D721Med (cell line): ENCODE data around the gene SPECC1.
A peak's percentile ranks its signal among the peaks of the same experiment; 100 is the strongest.

Source experiments
- DNase-seq: peaks from one replicate; pipeline ENCODE4 v3.0.0; 2011; ENCODE audit warnings: low spot score; ENCODE audit not compliant: insufficient read length
- FAIRE-seq: peaks from 2 replicates; lab custom pipeline; 2011; peaks lifted over from hg19 to GRCh38; lab: Jason Lieb, UNC
- TF ChIP-seq, protein P1 (sequence below): IDR thresholded peaks from 2 replicates; pipeline ENCODE4 v1.5.1; 2012; ENCODE audit warnings: mild to moderate bottlenecking, control low read depth; ENCODE audit not compliant: insufficient read depth; ENCODE audit errors: missing control alignments

The SPECC1 gene

DNA sequence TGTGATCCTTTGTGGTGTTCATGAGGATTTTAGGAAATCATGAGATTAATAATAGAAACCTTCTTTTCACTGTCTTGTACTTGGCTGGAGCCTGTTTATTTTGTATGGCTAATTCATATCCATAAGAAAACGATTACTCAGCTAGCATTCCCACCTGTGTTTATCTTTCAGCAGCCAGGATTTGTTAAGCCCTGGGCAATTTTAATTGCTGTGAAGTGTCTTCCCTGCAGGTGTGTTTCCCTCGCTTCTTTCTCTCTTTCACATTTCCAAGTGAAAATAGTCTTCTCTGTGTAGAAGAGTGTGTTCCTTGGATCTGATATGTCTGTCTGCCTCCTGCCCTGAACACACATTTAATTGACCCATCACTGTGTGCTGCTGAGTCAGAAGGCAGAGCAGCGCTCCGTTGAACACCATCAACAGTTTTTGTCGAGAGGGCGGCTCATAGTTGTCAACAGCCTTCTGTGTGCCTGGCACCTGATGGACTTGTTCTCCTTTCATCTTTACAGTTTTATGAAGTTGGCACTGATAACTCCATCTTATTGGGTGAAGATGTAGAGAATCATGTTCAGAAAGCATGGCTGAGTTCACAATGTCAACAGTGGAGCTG is 83.2 kb downstream of the SPECC1 start:
- TF ChIP-seq, protein P1, sequence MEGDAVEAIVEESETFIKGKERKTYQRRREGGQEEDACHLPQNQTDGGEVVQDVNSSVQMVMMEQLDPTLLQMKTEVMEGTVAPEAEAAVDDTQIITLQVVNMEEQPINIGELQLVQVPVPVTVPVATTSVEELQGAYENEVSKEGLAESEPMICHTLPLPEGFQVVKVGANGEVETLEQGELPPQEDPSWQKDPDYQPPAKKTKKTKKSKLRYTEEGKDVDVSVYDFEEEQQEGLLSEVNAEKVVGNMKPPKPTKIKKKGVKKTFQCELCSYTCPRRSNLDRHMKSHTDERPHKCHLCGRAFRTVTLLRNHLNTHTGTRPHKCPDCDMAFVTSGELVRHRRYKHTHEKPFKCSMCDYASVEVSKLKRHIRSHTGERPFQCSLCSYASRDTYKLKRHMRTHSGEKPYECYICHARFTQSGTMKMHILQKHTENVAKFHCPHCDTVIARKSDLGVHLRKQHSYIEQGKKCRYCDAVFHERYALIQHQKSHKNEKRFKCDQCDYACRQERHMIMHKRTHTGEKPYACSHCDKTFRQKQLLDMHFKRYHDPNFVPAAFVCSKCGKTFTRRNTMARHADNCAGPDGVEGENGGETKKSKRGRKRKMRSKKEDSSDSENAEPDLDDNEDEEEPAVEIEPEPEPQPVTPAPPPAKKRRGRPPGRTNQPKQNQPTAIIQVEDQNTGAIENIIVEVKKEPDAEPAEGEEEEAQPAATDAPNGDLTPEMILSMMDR, result no peak
- DNase-seq, result no peak
- FAIRE-seq, result no peak

DNA sequence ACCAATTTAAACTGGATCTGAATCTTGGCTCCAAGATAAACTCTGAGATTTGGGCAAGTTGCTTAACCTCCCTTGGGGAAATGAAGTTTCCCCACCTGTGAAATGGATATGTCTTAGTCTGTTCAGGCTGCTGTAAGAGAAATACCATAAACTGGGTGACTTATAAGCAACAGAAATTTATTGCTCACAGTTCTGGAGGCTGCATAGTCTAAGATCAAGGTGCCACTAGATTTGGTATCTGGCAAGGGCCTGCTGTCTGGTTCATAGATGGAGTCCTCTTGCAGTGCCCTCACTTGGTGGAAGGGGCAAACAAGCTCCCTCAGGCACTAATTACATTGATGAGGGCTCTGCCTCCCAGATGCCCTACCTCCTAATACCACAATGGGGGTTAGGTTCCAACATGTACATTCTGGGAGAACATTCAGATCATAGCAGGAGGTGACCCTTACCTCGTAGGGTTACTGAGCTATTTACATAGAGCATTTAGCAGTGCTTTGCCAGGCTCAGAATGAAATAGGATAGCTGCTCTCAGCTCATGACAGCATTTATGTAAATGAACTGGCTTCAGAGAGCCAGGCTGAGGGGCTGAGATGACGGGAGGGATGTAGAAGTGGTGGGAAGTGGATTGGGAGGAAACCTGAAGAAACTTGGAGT is 83.9 kb downstream of the SPECC1 start:
- no peak for DNase-seq
- FAIRE-seq, result no peak

GRCh38 chr17:20094777-20095176 is 85.6 kb downstream of the SPECC1 start:
- FAIRE-seq (no peak), DNase-seq (no peak)
- TF ChIP-seq, protein P1, result no peak

More for the DNA sequence above, 83.9 kb downstream of the SPECC1 start:
- TF ChIP-seq, protein P1, result no peak

DNA sequence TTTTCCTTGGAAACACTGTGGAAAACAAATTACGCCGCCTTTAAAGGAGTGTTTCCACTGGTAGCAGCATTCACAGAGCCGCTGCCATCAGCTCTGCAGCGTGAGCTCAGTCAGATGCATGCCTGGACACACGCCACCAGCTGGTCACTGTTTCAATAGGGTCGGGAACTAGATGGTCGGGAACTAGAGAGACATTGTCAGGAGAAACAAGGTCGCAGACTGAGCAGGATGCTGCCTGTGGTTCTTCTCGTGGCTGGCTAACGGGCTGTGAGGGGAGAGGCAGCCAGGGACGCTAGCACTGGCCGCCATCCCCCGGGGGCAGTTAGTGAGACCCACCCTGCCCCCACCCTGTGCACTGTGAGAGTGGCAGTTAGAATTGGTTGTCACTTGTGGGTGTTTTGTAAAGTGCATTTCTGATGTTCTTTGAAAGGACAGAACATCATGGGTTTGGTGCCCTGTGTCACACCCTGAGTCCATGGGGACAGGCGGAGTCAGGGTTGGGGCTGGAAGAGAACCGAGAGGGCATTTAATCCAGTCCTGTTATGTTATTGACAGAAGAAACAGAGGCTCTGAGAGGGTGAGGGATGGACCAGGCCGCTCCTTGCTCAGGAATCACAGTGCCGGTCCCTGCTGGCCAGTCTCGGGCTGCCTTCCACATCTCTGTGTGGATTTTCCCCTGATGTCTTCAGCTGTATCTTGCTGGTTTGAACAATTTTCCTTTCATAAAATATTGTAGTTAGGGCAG is 86.3 kb downstream of the SPECC1 start:
- DNase-seq (peak; percentile 43), FAIRE-seq (no peak)
- TF ChIP-seq, protein P1, result no peak

GRCh38 chr17:20096430-20096829 is 87.3 kb downstream of the SPECC1 start:
- FAIRE-seq, result no peak
- TF ChIP-seq, protein P1, result no peak

GRCh38 chr17:20097330-20097729 is 88.2 kb downstream of the SPECC1 start:
- TF ChIP-seq, protein P1, result no peak
- DNase-seq, result no peak
- FAIRE-seq, result no peak

More at GRCh38 chr17:20096430-20096829, 87.3 kb downstream of the SPECC1 start:
- no peak for DNase-seq
